Measurements from ENCODE around the gene SPATA6L. TPM values are rescaled to one million over a fixed set of nuclear protein-coding genes. Genes with fewer than 3 reads are reported as not detected.
"Not testable (repeated sequence)": the region's sequence is repeated elsewhere in the genome, so short reads cannot be mapped to it uniquely, and the experiment has no call there.

SPATA6L gene
- total RNA-seq, 1 experiment from 2014 or later, result 1.3 TPM

- no peak for DNase-seq (ENCODE audit: low read depth, low spot score)
- in situ Hi-C loops (cut with HindIII; ENCODE audit: low pct_unique_long_range_greater_than_20kb, low sequenced_read_pairs), result no loop called here
Measured at GRCh38 chr9:4657426-4658159, 8.7 kb downstream of the SPATA6L start.

DNA sequence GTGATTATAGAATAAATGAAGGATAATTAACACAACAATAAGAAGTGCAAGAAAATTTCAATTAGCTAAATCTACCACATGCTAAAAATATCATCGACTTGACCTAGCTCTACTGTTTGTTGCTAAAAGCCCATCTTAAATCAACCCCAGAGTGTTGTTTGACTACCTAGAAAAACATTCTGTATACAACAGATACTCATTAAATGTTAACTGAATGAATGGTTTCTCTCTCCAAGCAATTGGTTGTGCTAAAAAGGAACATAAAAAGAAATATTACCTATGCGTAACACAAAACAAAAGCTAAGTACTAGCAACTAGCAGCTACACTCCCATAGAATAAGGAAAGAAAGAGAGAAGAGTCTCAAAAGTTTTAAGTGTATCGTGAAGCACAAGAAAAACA, 9.7 kb downstream of the SPATA6L start:
- in situ Hi-C loops (cut with HindIII; ENCODE audit: low pct_unique_long_range_greater_than_20kb, low sequenced_read_pairs), result no loop called here

DNA sequence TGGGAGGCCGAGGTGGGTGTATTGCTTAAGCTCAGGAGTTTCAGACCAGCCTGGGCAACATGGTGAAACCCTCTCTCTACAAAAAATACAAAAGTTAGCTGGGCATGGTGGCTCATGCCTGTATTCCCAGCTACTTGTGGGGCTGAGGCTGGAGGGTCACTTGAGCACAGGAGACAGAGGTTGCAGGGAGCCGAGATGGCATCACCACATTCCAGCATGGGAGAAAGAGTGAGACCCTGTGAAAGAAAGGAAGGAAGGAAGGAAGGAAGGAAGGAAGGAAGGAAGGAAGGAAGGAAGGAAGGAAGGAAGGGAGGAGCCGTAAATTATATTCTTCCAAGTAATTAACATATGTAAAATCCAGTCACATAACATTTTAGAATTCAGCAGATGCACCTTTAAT, 10.1 kb downstream of the SPATA6L start:
- DNase-seq (ENCODE audit: low read depth, low spot score); in situ Hi-C loops (cut with HindIII; ENCODE audit: low pct_unique_long_range_greater_than_20kb, low sequenced_read_pairs): not testable (repeated sequence)

More for the DNA sequence above, 9.7 kb downstream of the SPATA6L start:
- DNase-seq (ENCODE audit: low read depth, low spot score), result no peak

- in situ Hi-C loops (cut with HindIII; ENCODE audit: low pct_unique_long_range_greater_than_20kb, low sequenced_read_pairs), result no loop called here
- no peak for DNase-seq (ENCODE audit: low read depth, low spot score)
Measured at GRCh38 chr9:4654538-4654937, 11.7 kb downstream of the SPATA6L start.

DNA sequence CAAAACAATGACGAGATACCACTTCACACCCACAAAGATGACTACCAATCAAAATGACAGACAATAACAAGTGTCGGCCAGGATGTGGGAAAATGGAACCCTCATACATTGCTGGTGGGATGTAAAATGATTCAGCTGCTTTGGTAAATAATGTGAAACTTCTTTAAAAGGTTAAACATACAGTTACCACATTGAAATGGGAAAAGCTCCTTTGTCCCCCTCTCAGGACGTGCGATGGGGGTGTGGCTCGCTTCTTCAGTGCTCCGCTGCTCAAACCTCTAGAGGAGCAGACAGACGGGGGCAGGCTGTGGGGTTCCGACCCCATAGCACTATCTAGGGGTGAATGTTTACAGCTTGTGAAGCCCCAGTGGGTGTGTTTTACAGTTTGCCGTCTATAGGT, 12.2 kb downstream of the SPATA6L start:
- DNase-seq (ENCODE audit: low read depth, low spot score), result no peak
- in situ Hi-C loops (cut with HindIII; ENCODE audit: low pct_unique_long_range_greater_than_20kb, low sequenced_read_pairs), result no loop called here

DNA sequence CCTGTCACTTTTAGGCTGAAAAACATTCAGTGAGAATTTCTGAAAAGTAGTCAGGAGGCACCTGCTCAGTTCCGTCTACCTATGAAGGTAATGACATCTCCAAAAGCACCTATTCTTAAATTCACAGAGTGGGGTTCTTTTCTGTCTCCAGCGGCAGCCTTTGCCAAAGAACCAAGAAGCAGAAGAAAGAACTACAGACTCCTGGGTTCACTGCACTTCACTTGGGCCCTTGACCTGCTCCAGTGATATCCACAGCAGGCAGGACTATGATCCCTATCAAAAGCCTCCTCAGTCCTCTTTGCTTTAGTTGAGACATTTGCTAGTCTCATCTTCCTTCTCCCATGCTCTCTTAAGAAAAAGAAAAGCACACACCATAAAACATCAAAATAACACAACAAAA, 23.9 kb downstream of the SPATA6L start:
- in situ Hi-C loops (cut with HindIII; ENCODE audit: low pct_unique_long_range_greater_than_20kb, low sequenced_read_pairs), result no loop called here
- DNase-seq (ENCODE audit: low read depth, low spot score), result no peak

DNA sequence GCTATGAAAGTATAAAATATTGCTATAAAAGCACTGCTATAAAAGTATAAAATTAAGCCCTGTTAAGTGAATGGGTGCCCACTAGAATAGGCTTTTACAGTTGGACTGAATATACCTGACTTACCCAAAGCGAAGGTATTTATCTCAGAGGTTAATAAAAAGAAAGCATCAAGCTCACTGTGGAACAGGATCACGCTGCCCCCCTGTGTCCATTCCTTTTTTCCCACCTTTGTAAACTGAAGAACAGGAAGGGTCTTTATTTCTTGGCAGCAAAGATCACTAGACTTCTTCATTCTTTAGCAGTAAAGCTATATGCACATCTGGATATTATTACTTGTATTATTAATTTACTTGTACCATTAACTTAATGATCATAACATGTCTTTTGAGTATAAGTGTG, 26.3 kb downstream of the SPATA6L start:
- DNase-seq (ENCODE audit: low read depth, low spot score), result peak; percentile 33
- in situ Hi-C loops (cut with HindIII; ENCODE audit: low pct_unique_long_range_greater_than_20kb, low sequenced_read_pairs), result no loop called here

GRCh38 chr9:4639420-4639819, 26.9 kb downstream of the SPATA6L start:
- in situ Hi-C loops (cut with HindIII; ENCODE audit: low pct_unique_long_range_greater_than_20kb, low sequenced_read_pairs), result no loop called here
- DNase-seq (ENCODE audit: low read depth, low spot score), result peak; percentile 33

DNA sequence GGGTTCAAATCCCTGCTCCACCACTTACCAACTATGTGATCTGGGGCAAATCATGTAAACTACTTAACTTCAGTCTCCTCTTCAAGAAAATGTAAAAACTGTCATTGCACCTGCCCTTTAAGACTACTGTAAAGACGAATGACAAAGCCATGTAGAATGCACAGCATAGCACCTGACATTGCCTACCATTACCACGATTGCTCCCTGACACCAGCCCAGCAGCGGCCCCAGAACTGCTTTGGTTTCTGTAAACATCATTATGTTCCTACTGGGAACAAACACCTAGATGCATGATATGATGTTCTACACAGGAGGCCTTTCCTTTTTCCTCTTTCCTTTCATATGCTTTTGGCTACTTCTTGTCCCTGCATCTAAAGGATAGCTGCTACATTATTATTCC, 27.3 kb downstream of the SPATA6L start:
- DNase-seq (ENCODE audit: low read depth, low spot score), result no peak
- in situ Hi-C loops (cut with HindIII; ENCODE audit: low pct_unique_long_range_greater_than_20kb, low sequenced_read_pairs), result no loop called here

GRCh38 chr9:4630836-4631235, 35.4 kb downstream of the SPATA6L start:
- in situ Hi-C loops (cut with HindIII; ENCODE audit: low pct_unique_long_range_greater_than_20kb, low sequenced_read_pairs), result no loop called here
- DNase-seq (ENCODE audit: low read depth, low spot score), result no peak

- in situ Hi-C loops (cut with HindIII; ENCODE audit: low pct_unique_long_range_greater_than_20kb, low sequenced_read_pairs), result no loop called here
- DNase-seq (ENCODE audit: low read depth, low spot score), result no peak
Measured at GRCh38 chr9:4622016-4622415, 44.3 kb downstream of the SPATA6L start.

- in situ Hi-C loops (cut with HindIII; ENCODE audit: low pct_unique_long_range_greater_than_20kb, low sequenced_read_pairs), result no loop called here
- DNase-seq (ENCODE audit: low read depth, low spot score), result no peak
Measured at GRCh38 chr9:4620881-4621555, 45.3 kb downstream of the SPATA6L start.

DNA sequence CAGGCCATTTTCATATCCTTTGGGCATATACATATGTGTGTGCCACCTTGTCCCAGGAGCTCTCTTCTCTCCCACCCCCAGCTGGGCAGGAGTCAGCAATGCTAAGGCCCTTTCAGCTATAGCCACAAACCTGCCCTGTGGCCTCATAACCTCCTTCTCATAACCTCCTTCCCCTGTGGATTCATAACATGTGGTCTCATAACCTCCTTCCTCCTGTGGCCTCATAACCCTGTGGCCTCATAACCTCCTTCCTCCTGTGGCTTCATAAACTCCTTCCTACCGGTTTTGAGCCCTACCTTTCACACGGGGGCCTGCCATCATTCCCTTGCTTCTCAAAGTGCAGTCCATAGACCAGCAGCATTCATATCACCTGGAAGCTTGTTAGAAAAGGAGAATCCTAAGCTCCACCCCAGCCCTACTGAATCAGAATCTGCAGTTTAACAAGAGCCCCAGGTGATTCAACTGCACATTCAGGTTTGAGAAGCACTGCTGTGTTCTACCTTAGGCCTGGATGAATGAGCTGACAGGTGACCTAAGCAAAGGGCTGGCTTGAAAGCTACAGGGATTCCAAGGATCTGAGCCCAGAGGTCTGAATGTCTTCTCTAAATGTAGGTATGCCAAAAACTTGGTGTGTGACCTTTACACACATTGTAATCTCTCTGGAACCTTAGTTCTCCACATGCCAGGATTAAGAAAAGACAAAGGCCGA, 46.1 kb downstream of the SPATA6L start:
- in situ Hi-C loops (cut with HindIII; ENCODE audit: low pct_unique_long_range_greater_than_20kb, low sequenced_read_pairs), result no loop called here
- no peak for DNase-seq (ENCODE audit: low read depth, low spot score)

- in situ Hi-C loops (cut with HindIII; ENCODE audit: low pct_unique_long_range_greater_than_20kb, low sequenced_read_pairs), result no loop called here
Measured at GRCh38 chr9:4618700-4619099, 47.6 kb downstream of the SPATA6L start.

GRCh38 chr9:4617752-4618151, 48.5 kb downstream of the SPATA6L start:
- in situ Hi-C loops (cut with HindIII; ENCODE audit: low pct_unique_long_range_greater_than_20kb, low sequenced_read_pairs), result no loop called here

More at GRCh38 chr9:4618700-4619099, 47.6 kb downstream of the SPATA6L start:
- no peak for DNase-seq (ENCODE audit: low read depth, low spot score)

GRCh38 chr9:4615778-4616177, 50.5 kb downstream of the SPATA6L start:
- DNase-seq (ENCODE audit: low read depth, low spot score), result no peak
- in situ Hi-C loops (cut with HindIII; ENCODE audit: low pct_unique_long_range_greater_than_20kb, low sequenced_read_pairs), result no loop called here

More at GRCh38 chr9:4617752-4618151, 48.5 kb downstream of the SPATA6L start:
- DNase-seq (ENCODE audit: low read depth, low spot score), result no peak

- in situ Hi-C loops (cut with HindIII; ENCODE audit: low pct_unique_long_range_greater_than_20kb, low sequenced_read_pairs), result no loop called here
- no peak for DNase-seq (ENCODE audit: low read depth, low spot score)
Measured at GRCh38 chr9:4615251-4615650, 51.0 kb downstream of the SPATA6L start.

DNA sequence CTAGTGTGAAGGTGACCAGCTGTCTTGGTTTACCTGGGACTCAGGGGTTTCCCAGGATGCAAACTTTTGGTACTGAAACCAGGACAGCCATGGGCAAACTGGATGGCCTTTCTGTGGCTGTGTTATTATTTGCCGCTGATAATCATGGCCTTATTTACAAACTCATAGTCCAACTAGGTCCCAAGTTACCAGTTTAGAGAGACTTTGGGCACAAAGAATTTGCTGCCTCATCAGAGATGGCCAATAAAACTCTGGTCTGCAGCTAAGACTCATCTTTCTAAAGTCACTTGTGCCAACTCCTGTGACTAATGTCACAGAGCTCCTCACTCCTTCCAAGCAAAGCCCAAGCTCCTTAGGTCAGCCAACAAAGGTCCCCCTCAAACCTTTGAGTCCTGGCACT, 51.7 kb downstream of the SPATA6L start:
- in situ Hi-C loops (cut with HindIII; ENCODE audit: low pct_unique_long_range_greater_than_20kb, low sequenced_read_pairs), result no loop called here
- no peak for DNase-seq (ENCODE audit: low read depth, low spot score)

All from SK-MEL-5 (cell line).